GM23338 (cell line): ENCODE measurements around the gene HGS.

ENCODE experiments used
- CREB1 ChIP-seq: fragments of 250-450 bp; sonication (Bioruptor Pico); IDR thresholded peaks from 2 replicates; pipeline ENCODE4 v1.5.0; 2020; ENCODE audit warnings: low read depth, mild to moderate bottlenecking, moderate library complexity
- CTCF ChIP-seq, 2 experiments: fragments of 200-600 bp in 1 of 2; sonication (generic) in 1 of 2; conservative IDR thresholded peaks; 2 replicates each; pipeline versions ENCODE4 v1.5.1 to v1.6.1; 2016 to 2017; ENCODE audit warnings: antibody characterized with exemption in 2 of 2, low read depth in 2 of 2, mild to moderate bottlenecking in 2 of 2, moderate library complexity in 1 of 2
- ETS1 ChIP-seq: IDR thresholded peaks from 2 replicates; pipeline ENCODE4 v1.6.1; 2016; ENCODE audit warnings: antibody characterized with exemption
- EZH2 ChIP-seq: fragments of 200-600 bp; sonication (generic); IDR thresholded peaks from one replicate; pipeline ENCODE4 v1.8.0; 2017; ENCODE audit warnings: antibody characterized with exemption, mild to moderate bottlenecking, low read depth; ENCODE audit not compliant: unreplicated experiment
- EZH2phosphoT487 ChIP-seq: fragments of 200-600 bp; sonication (generic); IDR thresholded peaks from one replicate; pipeline ENCODE4 v1.8.1; 2018; ENCODE audit warnings: antibody characterized with exemption; ENCODE audit not compliant: unreplicated experiment
- JUNB ChIP-seq: IDR thresholded peaks from one replicate; pipeline ENCODE4 v1.6.1; 2016; ENCODE audit warnings: antibody characterized with exemption; ENCODE audit not compliant: unreplicated experiment
- POLR2AphosphoS5 ChIP-seq: IDR thresholded peaks from 2 replicates; pipeline ENCODE4 v1.6.1; 2016; ENCODE audit warnings: antibody characterized with exemption, low read depth
- REST ChIP-seq: IDR thresholded peaks from one replicate; pipeline ENCODE4 v1.6.1; 2018; ENCODE audit warnings: antibody characterized with exemption; ENCODE audit not compliant: unreplicated experiment
- STAT1 ChIP-seq: IDR thresholded peaks from one replicate; pipeline ENCODE4 v1.6.1; 2016; ENCODE audit warnings: antibody characterized with exemption; ENCODE audit not compliant: unreplicated experiment
- ZNF114 ChIP-seq: fragments of 250-450 bp; sonication (Bioruptor Pico); IDR thresholded peaks from 2 replicates; pipeline ENCODE4 v1.5.0; 2020; ENCODE audit warnings: mild to moderate bottlenecking, moderate library complexity
- ZNF331 ChIP-seq: fragments of 250-450 bp; sonication (Bioruptor Pico); IDR thresholded peaks from 2 replicates; pipeline ENCODE4 v1.5.0; 2020; ENCODE audit warnings: low read depth, mild to moderate bottlenecking, moderate library complexity

GRCh38 chr17:81685108-81685507, 1.3 kb downstream of the HGS start:
- no peak for TF ChIP-seq CTCF (conservative IDR thresholded peaks at IDR 0.05; ENCODE audit: low read depth in 2 of 2)
- TF ChIP-seq EZH2phosphoT487: no peak
- no peak for TF ChIP-seq ZNF114 (CRISPR knock-in tag)
- TF ChIP-seq JUNB: no peak
- TF ChIP-seq EZH2: no peak
- TF ChIP-seq POLR2AphosphoS5: no peak
- no peak for TF ChIP-seq ETS1
- TF ChIP-seq CREB1 (CRISPR knock-in tag): no peak
- no peak for TF ChIP-seq REST
- no peak for TF ChIP-seq ZNF331 (CRISPR knock-in tag)
- TF ChIP-seq STAT1: no peak
